D721Med (cell line): ENCODE measurements around the gene ADAMTS19.

Source experiments
- DNase-seq: peaks from one replicate; pipeline ENCODE4 v3.0.0; 2011; ENCODE audit warnings: low spot score; ENCODE audit not compliant: insufficient read length
- FAIRE-seq: peaks from 2 replicates; lab custom pipeline; 2011; peaks lifted over from hg19 to GRCh38; lab: Jason Lieb, UNC
- CTCF ChIP-seq: IDR thresholded peaks from 2 replicates; pipeline ENCODE4 v1.5.1; 2012; ENCODE audit warnings: mild to moderate bottlenecking, control low read depth; ENCODE audit not compliant: insufficient read depth; ENCODE audit errors: missing control alignments

The ADAMTS19 gene

DNA sequence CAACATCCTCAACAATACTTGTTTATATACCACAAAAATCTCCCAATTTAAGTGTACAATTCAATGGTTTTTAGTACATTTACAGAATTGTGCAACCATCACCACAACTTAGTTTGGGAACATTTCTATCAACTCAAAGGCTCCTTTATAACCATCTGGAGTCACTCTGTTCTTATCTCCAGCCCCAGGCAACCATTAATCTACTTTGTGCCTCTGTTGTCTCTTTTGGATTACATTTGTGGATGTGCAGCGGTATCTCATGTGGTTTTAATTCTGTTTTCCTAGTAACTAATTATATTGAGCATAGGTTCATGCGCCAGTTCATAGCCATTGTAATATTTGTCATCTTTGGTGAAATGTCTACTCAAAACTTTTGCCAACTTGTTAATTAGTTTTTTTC is 14.4 kb downstream of the ADAMTS19 start:
- TF ChIP-seq CTCF = no peak
- FAIRE-seq (no peak), DNase-seq (no peak)

DNA sequence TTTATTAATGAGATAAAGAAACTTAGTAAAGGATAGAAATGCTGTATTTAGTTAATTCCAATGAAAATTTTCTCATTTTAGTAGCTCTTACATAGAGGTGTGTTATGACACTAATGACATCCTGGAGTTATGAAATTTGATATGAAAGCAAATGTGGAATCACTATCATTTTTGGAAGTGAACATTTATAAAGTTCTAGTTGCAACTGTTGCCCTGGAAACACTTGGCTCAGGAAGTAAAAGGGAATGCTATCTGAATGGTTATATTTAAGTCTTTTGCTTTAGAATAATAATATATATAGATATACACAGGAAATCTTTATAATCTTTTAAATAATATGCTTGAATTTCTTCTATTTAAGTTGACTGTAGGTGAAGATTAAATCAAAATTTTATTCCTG is 16.7 kb downstream of the ADAMTS19 start:
- DNase-seq (no peak), FAIRE-seq (no peak)
- TF ChIP-seq CTCF = no peak

GRCh38 chr5:129477532-129477931 is 17.4 kb downstream of the ADAMTS19 start:
- TF ChIP-seq CTCF = no peak
- no peak for FAIRE-seq
- DNase-seq = no peak

- no peak for TF ChIP-seq CTCF
- DNase-seq (no peak), FAIRE-seq (no peak)
Observed at GRCh38 chr5:129481161-129481560, 21.1 kb downstream of the ADAMTS19 start.

GRCh38 chr5:129496421-129496820 is 36.3 kb downstream of the ADAMTS19 start:
- FAIRE-seq = no peak
- TF ChIP-seq CTCF = no peak
- DNase-seq = no peak

DNA sequence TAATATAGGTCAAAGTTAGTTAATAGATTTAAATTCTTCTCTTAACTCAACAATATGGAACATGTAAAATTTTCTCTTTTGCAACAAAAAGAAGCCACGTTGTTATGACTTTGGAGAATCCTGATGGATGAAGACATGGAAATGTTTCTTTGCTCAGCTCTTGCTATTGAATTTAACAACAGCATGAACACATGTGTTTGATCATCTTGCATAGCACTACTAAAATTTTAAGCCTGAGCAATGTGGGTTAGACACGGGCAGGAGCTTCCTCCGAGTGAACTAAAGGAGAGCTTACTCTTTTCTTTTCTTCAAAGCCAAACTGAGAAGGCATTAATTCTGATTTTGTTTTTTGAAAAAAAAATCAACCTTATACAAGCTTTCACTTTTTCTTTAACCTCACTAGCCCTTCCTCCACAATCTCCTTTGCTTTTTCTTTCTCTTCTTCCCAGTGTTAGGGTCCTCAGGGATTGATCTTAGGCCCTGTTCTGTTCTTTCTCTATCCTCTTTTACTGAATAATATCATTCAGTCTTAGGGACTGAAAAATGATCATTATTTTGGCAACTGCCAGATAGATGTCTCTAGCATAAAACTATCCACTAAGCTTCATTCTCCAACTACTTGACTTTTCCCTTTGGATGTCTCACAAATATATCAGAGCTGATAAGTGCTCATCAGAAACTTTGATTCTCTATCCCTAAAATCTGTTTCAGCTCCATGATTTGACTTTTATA is 36.9 kb downstream of the ADAMTS19 start:
- FAIRE-seq = no peak
- TF ChIP-seq CTCF = no peak
- no peak for DNase-seq

DNA sequence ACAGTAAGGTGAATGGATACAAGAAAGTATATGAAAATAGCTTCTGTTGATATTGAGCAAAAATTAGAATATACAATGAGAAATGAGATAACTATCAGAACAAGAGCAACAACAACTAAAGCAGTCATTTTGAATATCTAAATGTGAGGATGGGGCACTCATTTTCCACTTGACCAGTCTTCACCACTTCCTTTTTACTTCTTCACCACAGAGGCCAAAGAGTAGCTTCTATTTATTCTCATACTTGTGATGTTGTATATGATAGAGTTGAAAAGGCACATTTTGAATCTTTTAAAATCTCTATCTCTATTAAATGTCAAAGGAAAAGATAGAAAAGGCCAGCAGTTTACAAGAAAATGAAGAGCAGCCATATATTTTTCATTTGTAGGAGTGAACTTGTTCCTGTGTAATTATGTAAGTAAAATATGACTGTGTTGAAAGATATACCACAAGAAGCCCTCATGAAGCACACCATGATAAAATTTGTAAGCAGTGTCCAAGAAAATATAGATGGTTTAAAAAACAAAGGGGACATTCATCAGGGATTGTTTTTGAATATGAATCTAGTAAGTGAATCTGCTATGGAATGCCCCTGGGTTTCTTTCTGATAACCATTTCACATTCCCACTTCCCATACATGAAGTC is 39.2 kb downstream of the ADAMTS19 start:
- DNase-seq (no peak), FAIRE-seq (no peak)
- TF ChIP-seq CTCF = no peak
